GM20000 (cell line): Measurements from ENCODE around the gene NAIF1.

Source experiments
- DNase-seq: peaks from one replicate; pipeline ENCODE4 v3.0.0; 2012; ENCODE audit warnings: low spot score
- CTCF ChIP-seq: IDR thresholded peaks from 2 replicates; pipeline ENCODE4 v1.5.1; 2012; ENCODE audit warnings: mild to moderate bottlenecking, control low read depth; ENCODE audit errors: extremely low read depth, missing control alignments

NAIF1 gene

GRCh38 chr9:128088253-128088945, 21.3 kb upstream of the NAIF1 start:
- no peak for DNase-seq
- no peak for TF ChIP-seq CTCF

- DNase-seq = no peak
- TF ChIP-seq CTCF = no peak
Observed at GRCh38 chr9:128087262-128087661, 20.1 kb upstream of the NAIF1 start.

- no peak for DNase-seq
- TF ChIP-seq CTCF = no peak
Observed at GRCh38 chr9:128085943-128086342, 18.8 kb upstream of the NAIF1 start.

- TF ChIP-seq CTCF = no peak
- no peak for DNase-seq
Observed at GRCh38 chr9:128084746-128085145, 17.6 kb upstream of the NAIF1 start.

- no peak for DNase-seq
- TF ChIP-seq CTCF = no peak
Observed at GRCh38 chr9:128082151-128082550, 15.0 kb upstream of the NAIF1 start.

GRCh38 chr9:128081056-128081455, 13.9 kb upstream of the NAIF1 start:
- no peak for TF ChIP-seq CTCF
- no peak for DNase-seq

GRCh38 chr9:128080206-128080605, 13.1 kb upstream of the NAIF1 start:
- DNase-seq = no peak
- no peak for TF ChIP-seq CTCF
